SK-N-SH treated with all-trans-retinoic acid at 6 μM for 48 hours (cell line): ENCODE measurements around the gene CNIH4.

Source experiments
- BACH2 ChIP-seq: fragments of 250-450 bp; sonication (Bioruptor Pico); IDR thresholded peaks from 2 replicates; pipeline ENCODE4 v1.9.0; 2021; ENCODE audit warnings: mild to moderate bottlenecking, borderline replicate concordance
- RARB ChIP-seq: fragments of 250-450 bp; sonication (Bioruptor Pico); IDR thresholded peaks from 2 replicates; pipeline ENCODE4 v1.8.0; 2021; ENCODE audit warnings: mild to moderate bottlenecking, moderate library complexity
- TF ChIP-seq, protein P1 (sequence below): fragments of 250-450 bp; sonication (Bioruptor Pico); IDR thresholded peaks from 2 replicates; pipeline ENCODE4 v1.8.0; 2020; ENCODE audit warnings: mild to moderate bottlenecking, moderate library complexity, borderline replicate concordance
- TF ChIP-seq, protein P2 (sequence below): fragments of 250-450 bp; sonication (Bioruptor Pico); IDR thresholded peaks from 2 replicates; pipeline ENCODE4 v1.5.1; 2020; ENCODE audit warnings: low read depth, mild to moderate bottlenecking, moderate library complexity

GRCh38 chr1:224402472-224403036 is 45.9 kb downstream of the CNIH4 start:
- TF ChIP-seq, protein P1, sequence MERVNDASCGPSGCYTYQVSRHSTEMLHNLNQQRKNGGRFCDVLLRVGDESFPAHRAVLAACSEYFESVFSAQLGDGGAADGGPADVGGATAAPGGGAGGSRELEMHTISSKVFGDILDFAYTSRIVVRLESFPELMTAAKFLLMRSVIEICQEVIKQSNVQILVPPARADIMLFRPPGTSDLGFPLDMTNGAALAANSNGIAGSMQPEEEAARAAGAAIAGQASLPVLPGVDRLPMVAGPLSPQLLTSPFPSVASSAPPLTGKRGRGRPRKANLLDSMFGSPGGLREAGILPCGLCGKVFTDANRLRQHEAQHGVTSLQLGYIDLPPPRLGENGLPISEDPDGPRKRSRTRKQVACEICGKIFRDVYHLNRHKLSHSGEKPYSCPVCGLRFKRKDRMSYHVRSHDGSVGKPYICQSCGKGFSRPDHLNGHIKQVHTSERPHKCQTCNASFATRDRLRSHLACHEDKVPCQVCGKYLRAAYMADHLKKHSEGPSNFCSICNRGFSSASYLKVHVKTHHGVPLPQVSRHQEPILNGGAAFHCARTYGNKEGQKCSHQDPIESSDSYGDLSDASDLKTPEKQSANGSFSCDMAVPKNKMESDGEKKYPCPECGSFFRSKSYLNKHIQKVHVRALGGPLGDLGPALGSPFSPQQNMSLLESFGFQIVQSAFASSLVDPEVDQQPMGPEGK (CRISPR knock-in tag): no peak
- TF ChIP-seq RARB (CRISPR knock-in tag) (no peak), BACH2 (CRISPR knock-in tag) (no peak)
- TF ChIP-seq, protein P2, sequence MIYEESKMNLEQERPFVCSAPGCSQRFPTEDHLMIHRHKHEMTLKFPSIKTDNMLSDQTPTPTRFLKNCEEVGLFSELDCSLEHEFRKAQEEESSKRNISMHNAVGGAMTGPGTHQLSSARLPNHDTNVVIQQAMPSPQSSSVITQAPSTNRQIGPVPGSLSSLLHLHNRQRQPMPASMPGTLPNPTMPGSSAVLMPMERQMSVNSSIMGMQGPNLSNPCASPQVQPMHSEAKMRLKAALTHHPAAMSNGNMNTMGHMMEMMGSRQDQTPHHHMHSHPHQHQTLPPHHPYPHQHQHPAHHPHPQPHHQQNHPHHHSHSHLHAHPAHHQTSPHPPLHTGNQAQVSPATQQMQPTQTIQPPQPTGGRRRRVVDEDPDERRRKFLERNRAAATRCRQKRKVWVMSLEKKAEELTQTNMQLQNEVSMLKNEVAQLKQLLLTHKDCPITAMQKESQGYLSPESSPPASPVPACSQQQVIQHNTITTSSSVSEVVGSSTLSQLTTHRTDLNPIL (CRISPR knock-in tag): no peak
